MCF 10A (cell line): ENCODE results near the gene PMM1. TPM values are rescaled to one million over a fixed set of nuclear protein-coding genes. Genes with fewer than 3 reads are reported as not detected.

Source experiments
- BruUV-seq: library from RNA; stranded (reverse); fragments of 400-500 nt; replicated peaks from 2 replicates; lab custom pipeline; 2021; lab: Mats Ljungman, UMichigan
- CTCF ChIA-PET: fragments of 300-600 bp; sonication (Branson Sonifier 250); formaldehyde crosslinking; extraction: SDS; loops from one replicate; lab custom pipeline; 2021; ENCODE audit warnings: antibody characterized with exemption, inconsistent platforms; lab: Yijun Ruan, JAX
- POLR2A ChIA-PET: fragments of 300-600, 350-650 bp; sonication (Branson Sonifier 250); formaldehyde crosslinking; extraction: SDS; loops from one replicate; lab custom pipeline; 2020; ENCODE audit warnings: antibody characterized with exemption, inconsistent platforms; lab: Yijun Ruan, JAX
- DNase-seq: peaks from one replicate; pipeline ENCODE4 v3.0.0-alpha.2; 2018; ENCODE audit not compliant: unreplicated experiment
- H3K27ac Mint-ChIP-seq: one replicate; pipeline ENCODE4 v1.8.0; 2022; ENCODE audit warnings: mild to moderate bottlenecking, low read depth, mixed read lengths; ENCODE audit not compliant: unreplicated experiment
- H3K27me3 Mint-ChIP-seq: one replicate; pipeline ENCODE4 v1.8.0; 2022; ENCODE audit warnings: mixed read lengths; ENCODE audit not compliant: insufficient read depth, unreplicated experiment
- H3K36me3 Mint-ChIP-seq: one replicate; pipeline ENCODE4 v1.8.0; 2022; ENCODE audit warnings: mild to moderate bottlenecking, moderate library complexity, mixed read lengths; ENCODE audit not compliant: insufficient read depth, unreplicated experiment
- H3K4me1 Mint-ChIP-seq: one replicate; pipeline ENCODE4 v1.8.0; 2022; ENCODE audit warnings: mixed read lengths; ENCODE audit not compliant: insufficient read depth, unreplicated experiment
- H3K4me3 Mint-ChIP-seq: one replicate; pipeline ENCODE4 v1.8.0; 2022; ENCODE audit warnings: mild to moderate bottlenecking, moderate library complexity, mixed read lengths; ENCODE audit not compliant: unreplicated experiment
- H3K9me3 Mint-ChIP-seq: one replicate; pipeline ENCODE4 v1.8.0; 2022; ENCODE audit warnings: mixed read lengths; ENCODE audit not compliant: unreplicated experiment
- intact Hi-C: fragments of 100-400 bp; cut with micrococcal nuclease; formaldehyde crosslinking; loops from 2 replicates; pipeline ENCODE4 v1.14.1; 2022
- total RNA-seq: library from RNA; stranded (reverse); gene quantifications from 2 replicates; pipeline ENCODE4 v1.2.3, GENCODE V29; 2022
- TF ChIP-seq, protein P1 (sequence below): fragments of 200-600 bp; IDR thresholded peaks from one replicate; pipeline ENCODE4 v1.8.0; 2022; ENCODE audit warnings: antibody characterized with exemption, mild to moderate bottlenecking; ENCODE audit not compliant: unreplicated experiment

PMM1 gene
- total RNA-seq, 1 experiment from 2014 or later: 29.9 TPM

DNA sequence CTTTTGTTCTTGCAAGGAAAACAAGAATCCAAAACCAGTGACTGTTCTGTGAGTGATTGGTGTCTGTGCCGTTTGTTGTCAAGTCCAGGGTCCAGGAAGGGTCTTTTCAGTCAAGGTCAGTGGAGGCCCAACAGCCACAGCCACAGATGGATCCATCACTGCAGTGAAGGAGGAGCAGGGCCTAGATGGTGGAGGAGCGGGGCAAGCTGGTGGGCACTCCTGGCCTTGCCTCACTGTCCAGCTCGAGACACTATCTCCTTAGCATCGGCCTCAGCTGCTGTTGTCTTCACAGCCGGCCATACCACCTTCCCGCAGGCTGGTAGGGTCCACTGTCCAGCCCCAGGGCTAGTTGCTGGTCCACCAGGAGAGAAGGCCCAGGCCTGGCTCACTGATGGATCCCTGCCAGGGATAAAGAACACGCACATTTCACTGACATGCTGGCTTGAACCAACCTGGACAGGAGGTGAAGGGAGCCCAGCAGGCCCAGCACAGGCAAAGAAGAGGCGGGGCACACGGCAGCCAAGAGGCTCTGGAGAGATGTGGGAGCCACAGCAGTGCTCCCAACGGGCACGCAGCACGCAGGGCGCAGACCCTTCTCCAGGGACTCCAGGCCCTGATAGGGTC is 60.6 kb downstream of the PMM1 start:
- Mint-ChIP-seq H3K27me3 (no peaks in the 10 kb centered on the region), H3K36me3 (peaks cover 87% of the 10 kb centered on the region), H3K4me1 (no peaks in the 10 kb centered on the region), H3K27ac (peak overlapping the region; percentile 16), H3K9me3 (no peaks in the 10 kb centered on the region), H3K4me3 (no peak overlapping the region)
- POLR2A ChIA-PET: interaction anchor here (0.6 to 3.2 kb wide), 3 partner anchors 12 to 126 kb away, joined by 3 to 10 read pairs (median 4); no protein-coding TSS in a partner anchor
- TF ChIP-seq, protein P1, sequence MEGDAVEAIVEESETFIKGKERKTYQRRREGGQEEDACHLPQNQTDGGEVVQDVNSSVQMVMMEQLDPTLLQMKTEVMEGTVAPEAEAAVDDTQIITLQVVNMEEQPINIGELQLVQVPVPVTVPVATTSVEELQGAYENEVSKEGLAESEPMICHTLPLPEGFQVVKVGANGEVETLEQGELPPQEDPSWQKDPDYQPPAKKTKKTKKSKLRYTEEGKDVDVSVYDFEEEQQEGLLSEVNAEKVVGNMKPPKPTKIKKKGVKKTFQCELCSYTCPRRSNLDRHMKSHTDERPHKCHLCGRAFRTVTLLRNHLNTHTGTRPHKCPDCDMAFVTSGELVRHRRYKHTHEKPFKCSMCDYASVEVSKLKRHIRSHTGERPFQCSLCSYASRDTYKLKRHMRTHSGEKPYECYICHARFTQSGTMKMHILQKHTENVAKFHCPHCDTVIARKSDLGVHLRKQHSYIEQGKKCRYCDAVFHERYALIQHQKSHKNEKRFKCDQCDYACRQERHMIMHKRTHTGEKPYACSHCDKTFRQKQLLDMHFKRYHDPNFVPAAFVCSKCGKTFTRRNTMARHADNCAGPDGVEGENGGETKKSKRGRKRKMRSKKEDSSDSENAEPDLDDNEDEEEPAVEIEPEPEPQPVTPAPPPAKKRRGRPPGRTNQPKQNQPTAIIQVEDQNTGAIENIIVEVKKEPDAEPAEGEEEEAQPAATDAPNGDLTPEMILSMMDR: no peak
- BruUV-seq: no TSS peak
- DNase-seq: no peak
- CTCF ChIA-PET: interaction anchor here (0.6 to 2.7 kb wide), 2 partner anchors 12 to 57 kb away, joined by 3 to 19 read pairs; no protein-coding TSS in a partner anchor
- intact Hi-C loops: no loop called here

DNA sequence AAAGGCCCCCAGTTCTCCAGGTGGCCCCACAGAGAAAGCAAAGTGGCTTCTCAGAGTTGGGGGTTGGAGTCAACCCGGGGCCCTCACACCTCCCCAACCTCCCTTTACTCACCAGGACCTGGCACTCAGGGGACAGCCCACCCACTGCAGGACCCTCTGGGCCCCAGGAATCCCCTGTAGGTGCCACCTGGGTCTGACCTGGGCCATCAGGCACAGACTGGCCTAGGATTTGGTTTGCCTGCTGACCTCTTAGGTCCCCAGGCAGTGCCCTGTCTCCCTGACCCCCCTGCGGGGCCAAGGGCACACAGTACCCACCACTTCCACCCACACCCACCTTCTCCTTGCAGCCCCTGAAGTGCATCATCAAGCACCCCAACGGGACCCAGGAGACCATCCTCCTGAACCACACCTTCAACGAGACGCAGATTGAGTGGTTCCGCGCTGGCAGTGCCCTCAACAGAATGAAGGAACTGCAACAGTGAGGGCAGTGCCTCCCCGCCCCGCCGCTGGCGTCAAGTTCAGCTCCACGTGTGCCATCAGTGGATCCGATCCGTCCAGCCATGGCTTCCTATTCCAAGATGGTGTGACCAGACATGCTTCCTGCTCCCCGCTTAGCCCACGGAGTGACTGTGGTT is 61.4 kb downstream of the PMM1 start:
- intact Hi-C loops: no loop called here
- no peaks in the 10 kb centered on the region for H3K4me1 Mint-ChIP-seq
- peaks cover 86% of the 10 kb centered on the region for H3K36me3 Mint-ChIP-seq
- TSS peak; percentile 81 for BruUV-seq
- peak overlapping the region; percentile 16 for H3K27ac Mint-ChIP-seq
- ChIA-PET CTCF (interaction anchor here (0.6 to 4.1 kb wide), 5 partner anchors 11 to 309 kb away, joined by 3 to 27 read pairs (median 8); partner anchors contain the start of gene POLR3H), POLR2A (interaction anchor here (0.6 to 3.2 kb wide), 5 partner anchors 10 to 242 kb away, joined by 3 to 10 read pairs (median 3); no protein-coding TSS in a partner anchor)
- no peak for DNase-seq
- TF ChIP-seq, protein P1: no peak
- no peak overlapping the region for H3K4me3 Mint-ChIP-seq
- no peaks in the 10 kb centered on the region for H3K9me3 Mint-ChIP-seq
- no peaks in the 10 kb centered on the region for H3K27me3 Mint-ChIP-seq

Other genes with a start within 250 kb of the PMM1 start
- gene TEF, start 207.9 kb downstream of the PMM1 start, total RNA-seq: 2.2 and 4.2 TPM in 2 replicates
- 25.4 and 26.9 TPM in 2 replicates for gene TOB2, start 143.0 kb downstream of the PMM1 start, total RNA-seq
- gene PHF5A, start 121.1 kb downstream of the PMM1 start, total RNA-seq: 62.3 and 68.8 TPM in 2 replicates
- 105 and 109 TPM in 2 replicates for gene ACO2, start 120.7 kb downstream of the PMM1 start, total RNA-seq
- gene POLR3H, start 45.4 kb downstream of the PMM1 start, total RNA-seq: 26.3 and 35.5 TPM in 2 replicates
- not detected in 2 replicates for gene CSDC2, start 28.8 kb downstream of the PMM1 start, total RNA-seq
- 59.6 and 67.2 TPM in 2 replicates for gene DESI1, start 31.2 kb upstream of the PMM1 start, total RNA-seq
- gene XRCC6, start 31.5 kb upstream of the PMM1 start, total RNA-seq: 173 and 203 TPM in 2 replicates
- gene SNU13, start 99.0 kb upstream of the PMM1 start, total RNA-seq: 280 and 286 TPM in 2 replicates
- gene MEI1, start 109.7 kb upstream of the PMM1 start, total RNA-seq: not detected in 2 replicates
- gene CCDC134, start 210.8 kb upstream of the PMM1 start, total RNA-seq: 4.0 and 4.3 TPM in 2 replicates
- gene SREBF2, start 243.3 kb upstream of the PMM1 start, total RNA-seq: 88.4 and 104 TPM in 2 replicates